Measurements from ENCODE around the gene UBR1.

Gene UBR1

DNA sequence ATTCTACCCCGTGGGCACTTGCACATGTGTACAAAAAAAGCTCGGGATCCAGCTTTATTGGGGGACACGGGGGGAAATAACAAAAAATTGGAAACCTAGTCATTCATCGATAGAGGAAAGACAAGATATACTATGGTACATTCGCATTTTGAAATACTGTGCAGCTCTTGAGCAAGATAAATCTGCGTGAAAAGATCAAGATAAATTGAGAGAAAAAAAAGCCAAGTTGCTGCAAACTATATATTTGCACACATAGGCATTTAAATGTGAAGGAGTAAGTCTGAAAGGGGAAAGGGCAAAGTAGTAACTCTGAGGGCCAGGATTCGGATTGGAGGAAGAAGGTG is 620 bp upstream of the UBR1 start:
- no peak for DNase-seq

DNA sequence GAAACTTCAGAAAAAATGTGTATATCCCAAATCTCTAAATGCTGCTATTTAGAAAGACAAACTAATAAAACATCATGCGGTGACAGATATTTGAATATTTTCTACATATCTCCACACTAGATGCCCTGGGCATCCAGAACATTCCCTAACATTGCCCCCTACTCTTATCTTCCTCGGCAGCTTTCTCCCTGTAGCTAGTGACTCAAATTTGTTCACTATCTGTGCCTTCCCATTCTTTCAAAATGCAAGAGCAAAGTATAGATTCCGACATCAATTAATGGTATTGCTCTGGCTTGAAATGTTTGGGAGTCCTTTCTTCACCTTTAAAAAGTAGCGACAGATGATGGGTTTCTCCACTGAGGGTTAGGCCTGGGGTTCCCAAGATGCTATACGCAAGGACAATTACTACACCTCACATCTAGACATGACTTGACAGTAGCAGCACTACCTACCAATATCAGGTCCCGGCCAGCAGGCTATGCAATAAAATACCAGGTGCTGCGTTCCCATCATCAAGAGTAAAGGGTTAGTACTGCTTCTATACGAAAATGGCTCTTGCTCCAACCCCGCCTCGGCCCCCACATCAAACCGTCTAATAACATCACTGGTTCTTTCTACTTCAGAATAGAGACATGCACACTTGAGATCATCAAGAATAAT is 631 bp downstream of the UBR1 start:
- DNase-seq: peak in 1 of 5 experiments; percentile 61

DNA sequence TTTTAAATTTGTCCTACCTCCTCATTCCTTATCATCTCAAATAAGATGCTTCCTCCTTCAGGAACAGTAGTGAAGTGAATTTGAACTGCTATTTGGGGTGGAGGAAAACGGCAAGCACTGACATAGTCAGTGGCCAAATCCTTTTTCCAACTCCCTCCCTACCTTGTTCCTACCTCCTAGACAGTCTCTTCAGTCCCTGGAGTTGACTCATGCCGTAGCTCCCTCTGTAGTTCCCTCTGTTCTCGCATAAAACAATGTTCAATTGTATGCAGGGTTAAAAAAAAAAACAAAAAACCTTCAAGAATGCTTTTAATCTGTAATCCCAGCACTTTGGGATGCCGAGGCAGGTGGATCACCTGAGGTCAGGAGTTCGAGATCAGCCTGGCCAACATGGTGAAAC is 1.4 kb downstream of the UBR1 start:
- no peak for DNase-seq

DNA sequence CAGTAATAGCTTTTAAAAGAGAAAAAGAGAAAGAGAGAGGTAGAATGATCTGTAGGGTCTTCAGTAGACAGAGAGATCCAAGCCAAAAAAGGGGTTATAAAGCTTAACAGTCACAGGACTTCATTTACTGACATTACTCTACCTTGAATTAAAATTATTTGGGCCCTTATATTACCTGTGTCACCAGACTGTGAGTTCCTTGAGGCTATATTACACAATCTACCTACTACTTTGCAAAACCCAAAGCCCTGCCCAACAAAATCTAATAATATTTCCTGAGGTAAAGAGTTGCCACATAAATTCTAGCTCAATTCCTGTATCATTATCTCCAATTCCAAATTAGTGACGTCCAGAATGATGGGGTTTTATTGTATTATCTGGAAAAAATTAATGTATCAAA is 1.9 kb downstream of the UBR1 start:
- no peak for DNase-seq

DNA sequence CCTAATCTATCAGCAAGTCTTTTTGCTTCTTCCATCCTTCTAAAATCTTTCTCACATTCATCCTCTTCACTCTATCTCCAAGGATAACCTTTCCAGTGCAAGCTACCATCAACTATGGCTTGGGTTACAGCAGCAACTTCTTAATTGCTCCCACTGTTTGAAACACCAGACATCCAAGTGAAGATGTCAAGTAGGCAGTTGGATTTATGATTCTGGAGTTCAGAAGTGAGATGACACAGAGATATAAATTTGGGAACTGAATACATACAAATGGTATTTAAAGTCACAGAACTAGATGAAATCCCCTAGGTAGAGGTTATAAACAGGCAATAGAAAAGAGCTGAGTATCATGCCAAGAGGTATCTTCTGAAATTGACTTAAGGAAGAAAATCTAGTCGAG is 3.7 kb downstream of the UBR1 start:
- DNase-seq: no peak

DNA sequence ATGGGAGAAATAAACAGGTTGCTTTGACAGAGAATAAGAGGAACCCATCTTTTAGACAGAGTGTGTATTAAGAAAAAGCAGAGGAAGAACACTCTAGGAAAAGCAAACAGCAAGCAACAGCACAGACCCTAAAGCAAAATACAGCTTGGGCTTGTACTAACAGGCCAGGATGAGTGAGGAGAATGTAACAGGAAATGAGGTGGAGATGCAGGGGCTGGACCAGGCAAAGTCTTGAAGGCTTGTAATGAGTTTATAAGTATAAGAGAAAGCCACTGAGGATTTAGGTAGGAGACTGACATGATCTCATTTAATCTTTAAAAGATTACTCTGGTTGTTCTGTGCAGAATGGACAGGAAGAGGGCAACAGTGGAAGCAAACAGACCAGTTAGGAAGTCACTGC is 4.9 kb downstream of the UBR1 start:
- DNase-seq: no peak

DNA sequence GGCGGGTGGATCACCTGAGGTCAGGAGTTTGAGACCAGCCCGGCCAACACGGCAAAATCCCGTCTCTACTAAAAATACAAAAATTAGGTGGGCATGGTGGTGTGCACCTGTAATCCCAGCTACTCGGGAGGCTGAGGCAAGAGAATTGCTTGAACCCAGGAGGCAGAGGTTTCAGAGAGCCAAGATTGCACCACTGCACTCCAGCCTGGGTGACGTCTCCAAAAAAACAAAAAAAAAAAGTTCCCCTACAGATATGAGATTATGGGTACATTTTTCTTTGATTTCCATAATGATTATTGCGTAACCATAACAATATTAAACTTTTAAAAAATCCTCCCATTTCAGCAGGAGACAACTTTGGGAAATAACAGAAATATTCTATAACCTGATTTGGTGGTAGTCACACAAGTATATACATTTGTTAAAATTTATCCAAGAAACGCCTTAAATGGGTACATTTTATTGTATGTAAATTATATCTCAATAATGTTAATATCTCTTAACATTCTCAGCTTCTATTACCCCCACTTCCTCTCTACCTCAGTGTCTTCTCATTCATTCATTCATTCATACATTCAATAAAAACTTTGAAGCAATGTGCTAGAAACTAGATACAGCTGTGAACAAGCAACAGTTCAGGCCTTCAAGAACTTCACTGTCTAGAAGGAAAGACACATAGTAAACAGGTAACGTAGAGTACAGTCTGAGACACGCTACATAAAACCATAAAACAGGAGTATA is 6.6 kb downstream of the UBR1 start:
- DNase-seq: no peak

DNA sequence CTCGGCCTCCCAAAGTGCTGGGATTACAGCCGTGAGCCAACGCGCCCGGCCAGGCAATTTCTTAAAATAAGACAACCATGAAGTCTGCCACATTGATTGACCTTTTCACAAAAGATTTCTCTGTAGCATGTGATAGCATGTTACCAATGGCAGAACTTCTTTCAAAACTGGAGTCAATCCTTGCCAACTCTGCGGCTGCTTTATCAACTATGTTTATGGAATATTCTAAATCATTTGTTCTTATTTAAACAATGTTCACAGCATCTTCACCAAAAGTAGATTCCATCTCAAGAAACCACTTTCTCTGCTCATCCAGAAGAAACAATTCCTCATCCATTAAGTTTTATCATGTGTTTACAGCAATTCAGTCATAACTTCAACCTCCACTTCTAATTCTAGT is 9.4 kb downstream of the UBR1 start:
- DNase-seq: no peak

DNA sequence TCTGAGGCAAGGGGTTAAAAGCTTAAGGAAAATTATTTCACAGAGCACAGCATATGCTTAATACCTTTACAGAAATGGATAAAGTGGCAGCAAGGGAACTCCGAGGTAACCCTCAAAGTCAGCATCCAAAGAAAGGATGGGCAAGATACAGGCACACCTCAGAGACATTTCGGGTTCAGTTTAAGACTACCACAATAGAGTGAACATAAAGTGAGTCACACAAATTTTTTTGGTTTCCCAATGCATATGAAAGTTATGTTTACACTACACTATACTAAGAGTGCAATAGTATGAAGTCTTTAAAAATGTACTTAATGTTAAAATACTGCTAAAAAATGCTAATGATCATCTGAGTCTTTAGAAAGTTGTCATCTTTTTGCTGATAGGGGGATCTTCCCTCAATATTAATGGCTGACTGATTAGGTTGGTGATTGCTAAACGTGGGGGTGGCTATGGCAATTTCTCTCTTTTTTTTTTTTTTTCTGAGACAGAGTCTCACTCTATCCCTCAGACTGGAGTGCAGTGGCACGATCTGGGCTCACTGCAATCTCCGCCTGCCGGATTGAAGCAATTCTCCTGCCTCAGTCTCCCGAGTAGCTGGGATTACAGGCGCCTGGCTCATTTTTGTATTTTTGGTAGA is 10.0 kb downstream of the UBR1 start:
- no peak for DNase-seq

DNA sequence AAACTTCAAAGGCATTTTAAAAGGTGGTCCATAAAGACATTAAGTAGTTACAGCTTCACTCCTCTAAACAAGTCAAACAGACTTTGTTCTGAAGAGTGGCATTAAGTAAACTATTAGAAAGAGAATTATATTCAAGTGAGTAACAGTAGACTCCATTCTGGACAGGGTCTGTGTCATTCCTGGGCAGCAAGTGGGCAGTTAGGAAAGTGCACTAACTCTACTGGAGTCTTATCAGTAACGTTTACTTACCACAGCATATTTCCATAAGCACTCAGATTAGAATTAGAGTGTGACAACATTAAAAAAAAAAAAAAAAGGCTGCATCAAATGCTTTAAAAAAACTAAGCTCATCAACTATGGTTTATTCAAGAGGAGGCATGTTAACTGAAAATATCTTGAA is 10.6 kb downstream of the UBR1 start:
- DNase-seq: no peak

DNA sequence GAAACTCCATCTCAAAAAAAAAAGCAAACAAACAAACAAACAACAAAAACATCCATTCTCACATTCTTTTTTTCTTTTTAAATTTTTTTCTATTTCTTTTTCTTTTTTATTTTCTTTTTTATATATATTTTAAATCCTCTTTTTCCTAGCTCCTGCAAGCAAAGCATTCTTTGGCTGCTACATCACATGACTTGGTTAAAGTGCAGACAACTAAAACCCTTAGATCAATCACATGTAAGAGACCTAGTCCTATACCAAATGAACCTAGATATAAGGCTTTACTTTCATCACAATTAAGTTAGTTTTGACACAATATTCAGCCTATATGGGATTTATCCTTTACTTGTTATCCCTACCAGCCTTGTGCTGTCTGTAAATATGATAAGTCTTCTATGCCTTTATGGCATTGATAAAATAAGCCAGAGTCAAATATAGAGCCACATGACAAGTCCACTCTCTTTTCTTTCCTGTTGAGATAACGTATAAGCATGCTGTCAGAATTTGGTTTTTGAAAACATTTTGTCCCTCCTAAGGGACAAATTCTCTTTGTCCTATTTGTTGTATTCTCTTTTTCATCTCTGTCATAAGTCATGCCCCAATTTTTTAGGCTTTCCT is 11.3 kb downstream of the UBR1 start:
- DNase-seq: no peak

DNA sequence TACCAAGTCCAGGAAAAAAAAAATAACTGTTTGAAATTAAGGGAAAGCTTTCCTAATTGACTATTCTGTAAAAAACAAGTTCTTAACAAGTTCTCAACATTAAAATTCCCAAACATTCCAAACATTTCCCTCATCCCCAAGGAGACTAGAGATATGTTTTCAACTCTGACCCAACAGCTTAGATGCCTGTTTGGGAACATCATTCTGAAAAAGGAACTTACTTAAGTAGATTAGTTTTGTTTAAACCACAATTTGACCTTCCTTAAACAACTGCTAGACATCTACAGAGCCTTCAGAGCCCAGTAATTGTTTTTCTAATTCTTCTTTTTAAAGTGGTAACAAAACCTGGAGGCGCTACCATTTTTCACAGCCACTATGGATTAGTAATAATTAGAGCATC is 12.8 kb downstream of the UBR1 start:
- no peak for DNase-seq

DNA sequence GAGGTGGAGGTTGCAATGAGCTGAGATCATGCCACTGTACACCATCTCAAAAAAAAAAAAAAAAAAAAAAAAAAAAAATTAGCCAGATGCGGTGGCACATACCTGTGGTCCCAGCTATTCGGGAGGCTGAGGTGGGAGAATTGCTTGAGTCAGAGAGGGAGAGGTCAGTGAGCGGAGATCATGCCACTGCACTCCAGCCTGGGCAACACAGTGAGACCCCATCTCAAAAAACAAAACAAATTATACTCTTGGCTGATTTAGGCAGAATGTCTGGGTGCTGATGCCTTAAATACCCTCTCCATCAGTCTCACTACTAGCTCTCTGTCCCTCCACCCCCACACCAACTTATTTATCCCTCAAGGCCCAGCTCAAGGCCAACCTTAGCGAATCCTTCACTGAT is 14.0 kb downstream of the UBR1 start:
- no peak for DNase-seq

DNA sequence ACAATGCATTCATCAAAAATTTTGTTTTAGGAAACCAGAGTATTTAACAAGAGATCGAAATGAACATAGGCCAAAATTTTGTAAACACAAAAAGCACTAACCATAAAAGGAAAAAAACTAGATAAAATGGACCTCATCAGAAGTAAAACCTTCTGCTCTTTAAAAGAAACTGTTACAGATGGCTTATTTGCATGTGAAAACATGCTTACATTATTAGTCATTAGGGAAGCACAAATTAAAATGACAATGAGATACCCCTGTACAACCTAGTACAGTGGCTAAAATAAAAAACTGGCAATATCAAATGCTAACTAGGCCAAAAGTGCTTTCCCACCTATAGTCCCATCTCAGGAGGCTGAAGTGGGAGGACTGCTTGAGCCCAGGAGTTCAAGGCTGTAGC is 19.3 kb downstream of the UBR1 start:
- no peak for DNase-seq

DNA sequence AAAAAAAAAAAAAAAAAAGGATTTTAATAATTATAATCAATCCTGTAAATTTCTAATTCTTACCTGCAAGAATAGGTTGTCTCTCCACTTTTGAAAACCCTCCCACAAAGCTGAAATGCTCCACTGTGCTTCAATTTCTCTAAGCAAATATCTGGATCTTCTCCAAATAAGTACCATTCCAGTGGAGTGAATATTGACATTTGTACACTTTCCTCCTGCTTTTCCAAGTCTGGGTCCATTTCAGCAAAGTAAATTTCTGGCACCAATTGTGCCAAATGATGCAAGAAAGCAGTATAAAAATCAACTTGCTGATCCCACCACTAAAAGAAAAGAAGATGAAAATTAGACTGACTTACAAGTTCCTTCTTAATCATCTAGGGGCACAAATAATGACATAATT is 19.9 kb downstream of the UBR1 start:
- no peak for DNase-seq

DNA sequence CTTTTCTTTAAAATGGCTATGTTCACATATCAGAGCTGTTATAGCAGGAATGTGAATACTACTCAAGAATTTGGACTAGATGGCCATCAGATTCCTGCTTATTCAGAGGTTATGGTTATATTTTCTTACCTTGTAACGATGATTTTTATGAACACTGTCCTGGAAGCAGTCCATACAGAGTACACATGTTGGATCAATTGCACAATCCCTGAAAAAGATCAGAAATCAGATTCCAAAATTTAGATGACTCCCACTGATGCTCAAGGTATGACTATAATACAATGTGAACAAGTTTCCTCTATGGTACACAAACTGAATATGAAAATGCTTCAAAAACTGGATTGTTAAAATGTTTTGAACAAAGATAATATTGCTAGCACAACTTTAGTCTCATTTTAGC is 23.3 kb downstream of the UBR1 start:
- no peak for DNase-seq

DNA sequence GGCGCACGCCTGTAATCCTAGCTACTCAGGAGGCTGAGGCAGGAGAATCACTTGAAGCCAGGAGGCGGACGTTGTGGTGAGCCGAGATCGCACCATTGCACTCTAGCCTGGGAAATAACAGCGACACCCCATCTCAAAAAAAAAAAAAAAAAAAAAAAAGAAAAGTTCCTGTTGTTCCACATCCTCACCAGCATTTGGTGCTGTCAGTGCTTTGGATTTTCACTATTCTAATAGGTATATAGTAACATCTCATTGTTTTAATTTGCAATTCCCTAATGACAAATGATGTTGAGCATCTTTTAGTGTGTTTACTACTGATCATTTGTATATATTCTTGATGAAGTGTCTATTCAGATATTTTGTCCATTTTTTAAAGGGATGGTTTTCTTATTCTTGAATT is 24.6 kb downstream of the UBR1 start:
- no peak for DNase-seq

DNA sequence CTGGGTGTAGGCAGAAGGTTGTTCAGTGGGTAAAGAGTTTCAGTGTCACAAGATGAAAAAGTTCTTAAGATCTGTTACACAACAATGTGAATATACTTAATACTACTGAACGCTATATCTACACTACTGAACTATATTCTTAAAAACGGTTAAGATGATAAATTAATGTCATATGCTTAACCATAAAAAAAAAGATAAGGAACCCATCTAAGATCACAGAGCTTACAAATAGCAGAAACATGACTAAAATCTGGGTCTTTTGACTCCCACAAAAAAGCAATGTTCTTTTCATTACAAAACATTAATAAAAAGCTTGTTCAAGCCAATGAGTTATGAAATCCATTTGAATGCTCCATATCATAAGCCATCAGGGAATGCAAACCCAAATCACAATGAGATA is 34.4 kb downstream of the UBR1 start:
- no peak for DNase-seq

DNA sequence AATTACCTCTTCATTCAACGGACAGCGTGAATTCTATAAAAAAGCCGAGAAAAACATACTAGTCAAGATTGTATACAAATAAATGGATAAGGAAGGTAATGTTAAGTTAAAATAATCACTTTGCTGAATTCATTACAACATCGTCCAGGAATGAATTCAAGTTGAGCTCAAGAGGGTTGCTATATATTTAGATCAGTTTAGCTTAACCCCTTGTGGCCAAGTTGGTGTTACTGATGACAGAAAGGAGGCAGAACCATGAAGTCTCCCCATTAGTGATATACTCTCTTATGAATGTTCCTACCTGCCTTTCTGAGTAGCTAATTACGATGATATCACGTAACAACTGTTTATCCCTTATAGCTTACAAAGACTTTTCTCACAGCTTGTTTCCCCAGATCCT is 34.9 kb downstream of the UBR1 start:
- no peak for DNase-seq

DNA sequence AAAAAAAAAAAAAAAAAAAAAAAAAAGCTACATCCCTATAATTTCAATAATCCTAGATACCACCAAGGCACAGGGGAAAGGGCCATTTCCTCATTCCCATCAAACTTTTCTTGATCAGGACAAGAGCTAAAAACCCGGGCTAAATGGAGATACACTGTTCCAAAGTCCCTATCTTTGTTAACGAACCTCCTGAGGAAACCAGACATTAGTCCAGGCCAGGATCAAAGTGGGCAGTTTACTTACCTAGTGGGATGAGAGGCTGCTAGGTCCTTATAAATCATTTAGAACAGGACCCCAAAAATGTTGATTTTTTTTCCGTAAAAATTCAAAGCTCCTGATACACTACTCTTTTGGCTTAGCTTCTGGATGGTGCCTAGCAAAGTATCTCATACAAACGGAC is 35.6 kb downstream of the UBR1 start:
- DNase-seq: no peak

DNA sequence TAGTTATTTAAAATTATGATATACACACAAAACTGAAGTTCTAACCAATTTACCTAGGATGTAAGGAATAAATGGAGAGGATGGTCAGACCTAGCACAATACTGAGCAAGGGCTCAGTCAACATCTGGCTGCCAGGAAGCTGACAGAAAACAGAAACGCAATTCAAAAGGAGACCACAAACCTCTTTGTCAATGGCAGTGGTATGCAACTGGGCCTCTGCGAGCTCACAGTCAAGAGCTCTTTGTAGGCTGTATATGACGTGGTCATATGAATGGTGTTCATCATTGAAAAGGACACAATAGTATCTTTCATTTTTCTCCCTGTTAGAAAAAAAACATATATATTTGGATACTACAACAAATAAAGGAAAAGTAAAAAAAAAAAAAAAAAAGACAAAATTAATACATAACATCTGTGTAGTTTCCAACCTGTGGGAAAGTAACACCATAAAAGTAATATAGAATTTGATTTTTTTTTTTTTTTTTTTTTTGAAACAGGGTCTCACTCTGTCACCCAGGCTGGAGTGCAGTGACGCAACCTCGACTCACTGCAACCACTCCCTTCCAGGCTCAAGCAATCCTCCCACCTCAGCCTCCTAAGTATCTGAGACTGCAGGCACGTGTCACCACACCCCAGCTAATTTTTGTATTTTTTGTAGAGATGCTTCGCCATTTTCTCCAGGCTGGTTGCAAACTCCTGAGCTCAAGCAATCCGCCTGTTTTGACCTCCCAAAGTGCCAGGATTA is 37.9 kb downstream of the UBR1 start:
- DNase-seq: peak in 1 of 5 experiments; percentile 85

DNA sequence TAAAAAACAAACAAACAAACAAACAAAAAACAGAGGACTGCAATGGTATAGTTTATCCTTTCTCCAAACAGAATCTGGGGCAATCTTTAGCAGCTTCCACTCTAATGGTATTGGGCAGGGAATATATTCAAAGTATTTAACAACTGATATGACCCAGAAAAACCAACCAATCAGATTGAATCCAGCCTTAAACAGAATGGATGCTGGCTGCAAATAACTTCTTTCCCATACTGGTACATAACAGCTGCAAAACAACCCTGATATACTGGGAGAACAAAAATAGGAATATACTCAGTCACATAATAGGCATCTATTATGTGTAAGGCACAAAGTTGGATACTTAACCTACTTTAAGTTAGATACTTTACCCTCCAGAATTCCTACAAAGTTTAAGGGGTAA is 49.1 kb downstream of the UBR1 start:
- no peak for DNase-seq

DNA sequence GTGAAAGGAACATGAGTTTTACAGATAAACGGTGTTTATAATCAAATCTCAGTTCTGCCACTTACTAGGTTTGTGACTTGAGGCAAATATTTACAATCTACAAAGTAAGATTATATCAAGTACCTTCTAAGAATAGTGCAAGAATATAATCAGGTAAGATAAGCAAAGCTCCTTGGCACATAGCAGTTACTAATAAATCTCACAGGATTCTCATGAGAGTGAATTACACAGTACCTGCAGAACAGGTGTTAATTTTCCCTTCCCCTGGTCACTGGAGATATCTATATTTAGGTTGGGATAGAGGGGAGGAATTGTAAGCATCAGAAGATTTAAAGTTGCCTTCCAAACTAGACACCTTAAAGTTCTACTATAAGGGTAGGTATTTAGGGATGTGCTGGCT is 53.0 kb downstream of the UBR1 start:
- DNase-seq: no peak

All from T-helper 2 cell (primary cell).